HG03060 (cell line): ENCODE results near the gene SLC39A13.

ENCODE experiments used
- ATAC-seq: cut with Tn5 transposase; IDR thresholded peaks from one replicate; pipeline ENCODE4 v1.9.1; 2021; ENCODE audit warnings: low read depth, moderate number of reproducible peaks; ENCODE audit not compliant: unreplicated experiment

SLC39A13 gene

DNA sequence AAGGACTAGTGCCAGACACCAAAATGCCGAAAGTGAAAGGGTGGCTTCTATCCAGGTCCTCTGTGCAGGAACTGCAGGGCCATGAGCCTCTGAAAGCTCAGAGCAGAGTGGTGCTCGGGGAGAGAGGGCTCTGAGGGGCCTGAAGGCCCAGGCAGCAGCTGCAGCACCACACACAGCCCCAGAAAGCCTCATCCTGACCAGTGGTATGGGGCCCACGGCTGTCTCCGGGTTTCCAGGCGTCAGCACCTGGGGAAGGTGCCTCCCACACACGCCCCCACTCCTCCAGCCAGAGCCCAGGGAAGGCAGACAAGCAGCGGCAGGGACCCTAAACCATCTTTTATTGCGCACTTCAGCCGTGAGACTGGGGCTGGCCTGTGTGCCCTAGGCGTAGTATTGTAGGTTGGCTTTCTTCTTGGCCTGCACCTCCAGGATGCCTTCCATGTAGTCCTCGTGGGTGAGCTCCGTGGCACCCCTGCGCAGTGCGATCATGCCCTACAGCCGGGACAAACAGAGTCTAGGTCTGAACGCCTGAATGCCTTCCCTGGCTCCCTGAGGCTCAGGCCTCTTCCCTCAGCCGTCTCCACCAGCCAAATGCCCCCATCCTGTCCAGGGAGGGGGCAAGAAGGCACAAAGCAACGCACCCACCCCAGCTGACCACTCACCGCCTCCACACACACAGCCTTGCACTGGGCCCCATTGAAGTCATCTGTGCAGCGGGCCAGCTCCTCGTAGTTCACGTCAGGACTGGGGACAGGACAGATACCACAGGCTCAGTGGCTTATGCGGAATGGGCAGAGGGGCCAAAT lies 10.3 kb downstream of the SLC39A13 start:
- ATAC-seq: no peak

DNA sequence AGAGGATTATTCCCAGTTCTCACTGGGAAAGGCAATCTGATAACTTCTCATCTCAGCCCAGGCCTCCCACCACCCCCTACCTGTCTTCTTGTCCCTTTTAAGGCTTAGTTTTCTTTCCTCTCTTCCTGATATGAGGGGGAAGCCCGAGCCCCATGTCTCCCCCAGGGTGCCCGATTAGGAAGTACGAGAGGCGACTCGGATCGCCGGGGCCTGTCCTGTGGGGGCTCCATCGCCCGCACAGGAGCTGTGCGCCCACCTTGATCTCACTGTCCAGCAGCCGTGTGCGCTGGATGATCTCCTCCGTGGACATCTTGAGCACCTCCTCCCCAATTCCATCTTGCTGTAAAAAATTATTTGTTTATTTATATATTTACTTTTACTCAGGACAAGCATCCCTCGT lies 17.2 kb downstream of the SLC39A13 start:
- ATAC-seq: no peak

DNA sequence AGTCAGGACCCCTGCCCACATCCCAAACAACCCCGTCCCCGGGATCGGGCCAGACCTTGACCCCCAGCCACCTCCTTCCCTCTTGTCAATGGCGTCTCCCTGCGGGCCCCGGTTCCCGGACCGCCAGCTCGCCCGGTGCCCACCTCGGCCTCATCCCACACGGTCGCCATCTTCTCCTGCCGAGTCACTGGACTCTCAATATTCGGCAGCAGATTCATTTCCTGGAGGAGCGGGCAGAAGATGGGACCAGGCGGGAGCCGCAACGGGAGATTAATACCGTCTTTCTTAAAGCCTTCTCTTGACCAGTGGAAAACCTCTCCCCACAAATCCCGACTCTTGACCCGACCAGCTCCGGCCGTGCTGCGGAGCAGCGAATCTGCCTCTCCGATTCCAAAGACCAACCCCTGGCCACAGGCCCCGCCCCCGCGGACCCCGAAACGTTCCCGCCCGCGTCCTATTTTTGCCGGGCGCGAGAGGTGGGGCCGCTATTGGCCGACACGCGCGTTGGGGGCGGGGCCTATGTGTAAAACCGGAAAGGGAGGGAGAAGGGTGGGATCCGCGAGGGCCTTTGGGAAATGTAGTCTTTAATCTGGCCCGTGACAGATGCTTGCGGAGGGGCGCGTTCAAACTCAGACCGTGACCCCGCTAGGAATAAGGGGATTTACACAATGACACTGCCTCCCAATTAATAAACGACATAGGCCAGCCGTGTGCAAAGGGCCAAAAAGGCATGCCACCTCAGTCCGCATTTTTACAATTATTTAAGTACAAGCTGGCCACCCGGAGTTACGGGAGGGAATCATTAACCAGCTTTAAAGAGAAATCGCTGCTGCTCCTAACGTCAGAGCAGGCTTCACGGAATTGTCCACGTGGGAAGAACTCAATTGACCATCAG lies 17.9 kb downstream of the SLC39A13 start, which contains the start of gene PSMC3:
Gene PSMC3, minus strand, starts transcription at position 378 of the 895 bp plus-strand sequence. Its CDS starts 160 bp downstream, at position 218.
- ATAC-seq: peak; percentile 79

DNA sequence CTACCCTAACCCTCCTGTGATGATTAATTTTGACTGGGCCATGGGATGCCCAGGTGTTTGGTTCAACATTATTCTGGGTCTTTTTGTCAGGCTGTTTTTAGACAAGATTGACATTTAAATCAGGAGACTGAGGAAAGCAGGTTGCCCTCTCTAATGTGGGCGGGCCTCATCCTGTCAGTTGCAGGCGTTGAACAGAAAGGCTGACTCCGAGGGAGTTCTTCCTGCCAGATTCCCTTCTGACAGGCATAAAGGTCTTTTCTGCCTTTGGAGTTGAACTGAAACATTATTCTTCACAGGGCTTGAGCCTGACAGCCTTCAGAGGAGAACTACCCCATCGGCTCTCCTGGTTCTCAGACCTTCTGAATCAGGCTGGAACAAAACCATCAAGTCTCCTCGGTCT lies 22.1 kb downstream of the SLC39A13 start:
- ATAC-seq: no peak

DNA sequence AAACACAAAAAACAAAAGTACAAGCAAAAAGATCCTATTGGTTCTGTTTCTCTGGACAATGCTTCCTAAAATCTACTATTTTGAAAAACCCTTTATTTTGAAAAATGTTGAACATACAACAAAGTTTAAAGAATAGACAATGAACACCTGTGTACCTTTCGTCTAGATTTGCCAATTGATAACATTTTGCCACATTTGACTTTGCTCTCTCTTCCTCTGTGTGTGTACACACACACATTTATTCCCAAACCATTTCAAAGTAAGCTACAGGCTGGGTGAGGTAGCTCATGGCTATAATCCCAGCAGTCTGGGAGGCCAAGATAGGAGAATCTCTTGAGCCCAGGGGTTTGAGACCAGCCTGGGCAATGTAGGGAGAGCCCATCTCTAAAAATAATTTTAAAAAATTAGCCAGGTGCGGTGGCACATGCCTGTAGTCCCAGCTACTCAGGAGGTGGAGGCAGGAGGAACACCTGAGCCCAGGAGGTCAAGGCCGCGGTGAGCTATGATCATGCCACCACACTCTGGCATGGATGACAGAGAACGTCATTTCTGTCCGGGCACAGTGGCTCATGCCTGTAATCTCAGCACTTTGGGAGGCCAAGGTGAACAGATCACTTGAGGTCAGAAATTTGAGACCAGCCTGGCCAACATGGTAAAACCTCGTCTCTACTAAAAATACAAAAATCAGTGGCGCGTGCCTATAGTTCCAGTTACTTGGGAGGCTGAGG lies 23.1 kb downstream of the SLC39A13 start:
- ATAC-seq: no peak

DNA sequence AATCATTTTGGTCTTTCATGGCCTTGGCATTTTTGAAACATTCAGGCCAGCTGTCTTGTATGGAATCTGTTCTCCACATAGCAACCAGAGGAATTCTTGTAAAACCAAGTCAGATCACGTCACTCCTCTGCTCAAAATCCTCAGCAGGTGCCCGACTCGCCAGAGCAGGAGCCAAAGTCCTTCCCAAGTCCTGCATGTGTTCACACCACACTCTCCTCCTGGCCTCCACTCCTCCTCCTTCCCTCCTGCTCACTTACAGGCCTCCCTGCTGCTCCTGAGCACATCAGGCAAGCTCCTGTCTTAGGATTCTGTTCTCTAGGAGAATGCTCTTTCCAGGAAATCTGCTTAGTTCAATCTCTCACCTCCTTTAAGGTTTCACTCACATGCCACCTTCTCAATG lies 24.8 kb downstream of the SLC39A13 start:
- ATAC-seq: no peak

DNA sequence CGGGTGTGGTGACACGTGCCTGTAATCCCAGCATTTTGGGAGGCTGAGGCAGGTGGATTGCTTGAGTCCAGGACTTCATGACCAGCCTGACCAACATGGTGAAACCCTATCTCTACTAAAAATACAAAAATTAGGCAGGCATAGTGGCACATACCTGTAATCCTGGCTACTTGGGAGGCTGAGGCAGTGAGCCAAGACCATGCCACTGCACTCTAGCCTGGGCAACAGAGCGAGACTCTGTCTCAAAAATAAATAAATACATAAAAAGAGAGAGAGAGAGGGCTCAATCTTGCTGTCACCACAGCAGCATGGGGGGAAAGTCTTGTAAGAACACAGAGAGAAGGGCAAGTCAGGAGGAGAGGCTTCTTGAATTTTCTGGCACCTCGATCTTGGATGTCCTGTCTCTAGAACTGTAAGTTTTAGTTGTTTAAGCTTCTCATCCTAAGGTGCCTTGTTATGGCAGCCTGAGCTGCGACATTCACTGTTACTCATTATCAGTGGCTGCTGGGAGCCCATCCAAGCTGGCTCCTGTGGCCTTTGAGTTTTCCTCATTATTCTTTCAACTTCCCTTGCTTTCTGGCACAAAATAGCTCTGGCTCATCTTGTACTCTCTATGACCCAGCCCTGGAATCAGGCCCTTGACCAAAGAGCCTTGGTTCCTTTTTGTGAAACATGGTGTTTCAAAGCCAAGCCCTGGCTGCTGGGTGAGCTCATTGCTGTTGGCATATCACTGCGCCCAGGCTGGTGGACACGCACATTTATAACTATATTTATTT lies 25.8 kb downstream of the SLC39A13 start:
- ATAC-seq: no peak

DNA sequence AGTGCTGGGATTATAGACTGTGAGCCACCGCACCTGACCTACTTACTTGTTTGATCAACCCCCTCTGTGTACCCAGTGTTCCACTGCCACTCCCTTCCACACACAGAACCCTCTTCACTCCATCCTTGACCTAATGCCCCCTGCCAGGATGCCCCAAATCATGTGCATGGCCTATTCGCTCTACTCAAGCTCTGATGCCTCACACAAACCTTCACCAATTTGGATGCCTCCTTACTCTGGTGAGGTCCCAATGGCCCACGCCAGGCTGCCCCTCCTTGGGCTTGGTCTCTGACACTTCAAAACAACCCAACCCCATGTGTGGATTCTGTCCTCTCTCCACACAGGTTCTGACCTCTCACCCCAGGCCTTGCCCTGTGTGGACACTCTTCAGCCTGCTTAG lies 27.3 kb downstream of the SLC39A13 start:
- no peak for ATAC-seq

DNA sequence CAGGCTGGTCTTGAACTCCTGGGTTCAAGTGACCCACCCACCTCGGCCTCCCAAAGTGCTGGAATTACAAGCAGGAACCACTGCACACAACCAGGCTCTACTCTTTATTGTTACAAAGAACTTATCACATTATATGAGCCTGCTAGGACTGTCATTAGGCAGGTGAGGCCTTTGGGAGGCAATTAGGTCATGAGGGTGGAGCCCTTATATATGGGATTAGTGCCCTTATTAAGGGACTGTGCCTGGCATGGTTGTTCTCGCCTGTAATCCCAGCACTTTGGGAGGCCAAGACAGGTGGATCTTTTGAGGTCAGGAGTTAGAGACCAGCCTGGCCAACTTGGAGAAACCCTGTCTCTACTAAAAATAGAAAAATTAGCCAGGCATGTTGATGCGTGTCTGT lies 28.3 kb downstream of the SLC39A13 start:
- ATAC-seq: no peak

DNA sequence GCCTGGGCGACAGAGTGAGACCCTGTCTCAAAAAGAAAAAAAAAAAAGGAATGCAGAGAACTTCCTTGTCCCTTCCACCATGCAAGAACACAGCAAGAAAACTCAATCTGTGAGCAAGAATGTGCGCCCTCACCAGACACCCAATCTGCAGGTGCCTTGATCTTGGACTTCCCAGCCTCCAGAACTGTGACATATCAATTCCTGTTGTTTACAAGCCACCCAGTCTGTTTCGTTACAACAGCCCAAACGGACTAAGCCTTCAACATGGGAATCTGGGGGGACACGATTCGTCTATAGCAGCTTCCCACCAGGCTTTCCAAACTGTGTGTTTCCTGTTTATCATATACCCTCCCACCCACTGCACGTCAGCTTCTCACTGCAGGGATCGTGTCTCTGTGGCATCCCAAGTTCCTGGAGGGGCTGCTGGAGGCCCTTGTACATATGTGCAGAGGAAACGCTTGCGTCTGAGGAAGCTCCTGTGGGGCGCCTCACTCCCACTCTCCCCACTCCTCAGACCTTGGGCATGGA lies 28.9 kb downstream of the SLC39A13 start:
- no peak for ATAC-seq

DNA sequence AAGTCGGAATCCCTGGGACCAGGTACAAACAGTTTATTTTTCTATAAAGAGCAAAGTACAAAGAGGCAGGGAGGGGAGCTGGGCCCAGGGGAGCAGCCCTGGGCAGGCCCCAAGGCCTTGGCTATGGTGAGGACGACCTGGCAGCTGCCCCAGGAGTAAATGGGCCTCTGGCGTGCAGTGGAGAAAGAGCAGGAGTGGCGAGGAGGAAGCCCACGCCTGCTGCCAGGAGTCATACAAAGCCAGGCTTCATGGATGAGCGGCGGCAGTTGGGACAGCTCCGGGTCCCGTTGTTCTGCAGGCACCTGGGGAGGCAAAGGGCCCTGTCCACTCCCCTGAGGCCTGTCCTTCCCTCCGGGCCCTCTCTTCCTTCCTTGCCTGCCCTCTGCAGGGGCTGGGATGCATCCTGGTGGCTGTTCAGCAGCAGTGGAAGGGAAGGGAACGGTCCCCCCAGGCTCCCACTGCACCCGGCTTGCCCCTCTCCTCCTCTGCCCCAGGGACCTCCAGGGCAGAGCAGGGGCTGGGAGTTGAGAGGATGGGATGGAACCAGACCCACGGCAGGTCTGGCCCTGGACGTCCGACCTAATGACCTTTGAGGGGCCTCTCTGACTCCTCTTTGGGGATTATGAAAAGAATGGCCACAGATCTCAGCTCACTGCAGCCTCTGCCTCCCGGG lies 29.5 kb downstream of the SLC39A13 start:
- no peak for ATAC-seq

DNA sequence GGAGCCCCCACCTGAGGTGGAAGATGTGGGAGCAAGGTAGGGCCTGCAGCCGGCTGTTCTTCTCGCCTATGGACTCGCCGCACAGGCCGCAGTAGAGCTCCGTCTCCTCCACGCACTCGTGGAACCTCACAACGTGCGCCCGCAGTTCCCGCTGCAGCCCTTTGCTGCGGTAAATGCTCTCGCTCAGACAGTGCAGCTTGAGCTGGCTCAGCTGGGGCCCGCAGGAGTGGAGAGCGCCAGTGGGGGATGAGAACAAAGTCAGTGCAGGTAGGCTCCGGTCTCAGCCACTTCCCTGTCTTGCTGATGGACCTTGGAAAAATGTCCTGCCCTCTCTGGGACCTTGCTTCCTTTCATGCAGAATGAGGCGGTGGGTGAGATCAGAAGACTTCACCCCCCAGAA lies 30.3 kb downstream of the SLC39A13 start:
- ATAC-seq: no peak

DNA sequence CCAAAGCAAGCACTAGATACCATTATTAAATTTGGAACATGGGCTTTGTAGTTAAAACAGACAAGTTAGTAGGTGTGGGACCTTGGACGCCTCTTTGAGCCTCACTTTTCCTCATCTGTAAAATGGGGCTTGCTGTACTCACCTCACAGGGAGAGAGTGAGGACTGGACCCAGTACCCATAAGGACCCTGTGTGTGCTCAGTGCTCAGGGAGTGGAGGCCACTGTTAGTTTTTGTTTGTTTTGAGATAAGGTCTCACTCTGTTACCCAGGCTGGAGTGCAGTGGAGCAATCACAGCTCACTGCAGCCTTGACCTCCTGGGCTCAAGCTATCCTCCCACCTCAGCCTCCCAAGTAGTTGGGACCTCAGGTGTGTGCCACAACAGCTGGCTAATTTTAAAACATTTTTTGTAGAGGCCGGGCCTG lies 31.7 kb downstream of the SLC39A13 start:
- no peak for ATAC-seq

DNA sequence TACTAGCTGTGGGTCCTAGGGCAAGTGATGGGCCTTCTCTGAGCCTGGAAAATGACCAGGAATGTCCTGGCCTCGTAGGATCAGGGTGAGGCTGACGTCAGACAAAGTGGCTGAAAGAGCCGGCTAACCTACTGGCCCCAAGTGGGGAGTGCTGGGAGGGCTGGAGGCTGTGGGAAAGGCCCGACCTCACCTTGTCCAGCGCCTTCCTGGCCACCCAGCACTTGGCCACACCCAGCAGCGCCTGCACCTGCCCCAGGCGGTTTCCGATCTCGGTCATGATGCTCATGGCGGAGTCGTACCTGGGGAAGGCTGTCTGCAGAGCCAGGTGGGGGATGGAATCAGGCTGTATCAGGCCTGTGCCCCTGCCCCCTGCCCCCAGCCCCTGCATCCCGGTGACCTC lies 33.0 kb downstream of the SLC39A13 start:
- ATAC-seq: no peak

DNA sequence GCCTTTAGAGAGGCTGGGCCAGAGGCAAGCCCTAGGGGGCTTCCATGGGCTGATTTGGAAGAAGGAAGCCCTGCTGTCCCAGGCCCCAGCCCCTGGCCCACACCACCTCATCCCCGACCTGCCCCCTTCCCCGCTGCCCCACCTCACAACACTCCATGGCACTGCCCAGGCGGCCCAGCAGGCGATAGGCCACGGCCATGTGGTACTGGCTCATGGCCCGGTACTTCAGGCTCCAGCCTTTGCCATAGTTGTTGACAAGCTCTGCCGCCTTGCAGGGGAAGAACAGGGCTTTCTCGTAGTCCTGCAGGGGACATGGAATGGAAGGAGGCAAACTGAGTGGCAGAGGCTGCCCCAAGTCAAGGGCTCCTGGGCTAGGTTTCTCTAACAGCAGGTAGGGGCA lies 34.1 kb downstream of the SLC39A13 start:
- ATAC-seq: no peak

DNA sequence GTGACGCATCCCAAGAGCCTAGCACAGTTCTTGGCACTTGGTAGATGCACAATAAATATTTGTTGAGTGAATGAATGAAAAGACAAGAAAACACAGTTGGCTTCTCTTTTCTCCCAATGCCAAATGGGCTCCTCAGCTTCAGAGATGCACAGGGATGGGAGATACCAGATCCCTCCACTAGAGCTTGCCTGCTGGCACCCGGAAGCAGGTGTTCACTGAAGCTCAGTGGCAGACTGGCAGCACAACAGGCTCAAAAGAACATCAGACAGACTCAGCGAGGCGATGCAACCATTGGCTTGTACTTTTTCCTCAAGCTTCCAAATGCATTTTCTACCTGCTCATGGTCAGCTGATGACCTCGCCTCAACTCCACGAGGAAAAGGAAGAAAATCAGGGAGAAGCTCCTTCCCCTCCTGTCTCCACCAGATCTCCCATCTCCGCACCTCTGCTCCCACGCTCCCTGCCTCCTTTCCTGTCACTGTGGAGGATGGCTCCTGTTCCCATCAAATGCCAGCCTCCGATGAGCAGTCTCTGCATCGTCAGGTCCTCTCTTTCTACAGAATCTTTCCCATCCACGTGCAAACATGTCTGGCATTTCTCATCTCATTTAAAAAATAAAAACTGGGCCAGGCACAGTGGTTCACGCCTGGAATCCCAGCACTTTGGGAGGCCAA lies 34.8 kb downstream of the SLC39A13 start:
- no peak for ATAC-seq

DNA sequence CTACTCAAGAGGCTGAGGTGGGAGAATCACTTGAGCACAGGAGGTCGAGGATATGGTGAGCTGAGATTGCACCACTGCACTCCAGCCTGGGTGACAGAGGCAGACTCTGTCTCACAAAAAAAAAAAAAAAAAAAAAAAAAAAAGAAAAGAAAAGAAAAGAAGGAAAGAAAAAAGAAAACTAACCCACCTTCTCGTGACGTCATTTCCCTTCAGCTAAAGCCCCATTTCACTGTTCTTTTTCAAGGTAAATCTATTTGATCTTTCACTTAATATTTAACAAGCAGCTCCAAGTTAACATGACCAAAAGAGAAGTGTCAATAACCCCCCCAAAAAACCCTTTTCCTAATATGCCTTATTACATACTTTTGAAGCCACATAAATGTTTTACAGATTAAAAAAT lies 35.4 kb downstream of the SLC39A13 start:
- ATAC-seq: no peak

DNA sequence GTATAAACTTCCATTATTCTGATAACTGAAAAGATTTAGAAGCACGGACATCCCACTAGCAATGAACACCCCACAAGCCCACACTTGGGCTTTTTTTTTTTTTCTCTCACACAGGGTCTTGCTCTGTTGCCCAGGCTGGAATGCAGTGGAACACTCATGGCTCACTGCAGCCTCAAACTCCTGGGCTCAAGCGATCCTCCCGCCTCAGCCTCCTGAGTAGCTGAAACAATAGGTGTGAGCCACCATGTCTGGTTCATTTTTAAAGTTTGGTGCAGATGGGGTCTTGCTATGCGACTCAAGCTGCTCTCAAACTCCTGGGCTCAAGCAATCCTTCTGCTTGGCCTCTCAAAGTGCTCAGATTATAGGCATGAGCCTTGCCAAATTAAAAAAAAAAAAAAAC lies 37.5 kb downstream of the SLC39A13 start:
- no peak for ATAC-seq

DNA sequence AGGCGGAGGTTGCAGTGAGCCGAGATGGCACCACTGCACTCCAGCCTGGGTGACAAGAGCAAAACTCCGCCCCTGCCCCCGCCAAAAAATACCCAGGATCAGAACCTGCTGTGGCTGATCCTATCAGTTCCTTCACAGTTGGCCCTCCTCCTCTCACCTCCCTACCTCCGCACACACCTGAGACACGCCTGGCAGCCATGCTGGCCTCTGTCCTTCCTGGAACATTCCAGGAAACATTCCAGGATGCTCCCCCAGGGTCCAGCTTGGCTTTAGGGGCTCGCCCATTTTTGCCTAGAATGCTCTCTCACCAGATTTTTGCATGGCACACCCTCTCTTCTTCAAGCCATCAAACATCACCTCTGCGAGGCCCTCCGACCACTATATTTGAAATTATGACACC lies 38.4 kb downstream of the SLC39A13 start:
- no peak for ATAC-seq
